DMS 273 (cell line): ENCODE measurements around the gene PRR29.

Experiments used
- DNase-seq: peaks from one replicate; lab custom pipeline; 2025; ENCODE audit not compliant: unreplicated experiment; lab: John Stamatoyannopoulos, UW

Gene PRR29

DNA sequence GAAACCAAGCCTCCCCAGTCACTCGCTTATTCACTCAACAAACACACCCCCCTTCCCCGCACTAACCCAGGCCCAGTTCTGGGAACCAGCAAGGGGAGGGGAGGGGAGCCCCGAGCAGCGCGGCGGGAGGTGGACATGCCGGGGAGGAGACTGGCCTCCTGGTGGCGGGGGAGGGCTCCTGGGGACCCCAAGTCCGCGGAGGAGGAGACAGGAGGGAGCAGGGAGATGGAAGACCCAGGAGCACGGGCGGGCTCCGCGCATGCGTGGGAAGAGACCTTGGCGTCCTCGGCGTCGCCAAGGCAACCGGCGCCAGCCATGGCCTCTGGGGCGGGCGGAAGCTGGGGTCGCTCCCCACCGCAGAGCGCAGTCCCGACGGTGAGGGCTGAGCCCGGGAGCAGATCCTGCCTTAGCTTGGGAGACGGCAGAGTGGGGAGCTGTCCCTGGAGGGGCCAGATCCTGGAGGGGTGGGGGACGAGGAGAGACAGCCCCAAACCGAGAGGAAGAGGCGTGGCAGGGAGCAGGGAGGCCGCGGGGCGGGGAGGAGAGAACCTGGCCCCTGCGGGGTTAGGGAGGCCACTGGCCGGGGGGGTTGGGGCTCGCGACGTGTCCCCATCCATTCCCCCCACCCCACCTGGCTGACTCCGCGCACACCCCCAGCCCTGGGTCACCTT, at the start of gene PRR29:
PRR29 (plus strand) TSS at position 302 of the 671 bp plus-strand sequence; CDS start at position 316, 14 bp downstream.
- DNase-seq = peak; percentile 92

DNA sequence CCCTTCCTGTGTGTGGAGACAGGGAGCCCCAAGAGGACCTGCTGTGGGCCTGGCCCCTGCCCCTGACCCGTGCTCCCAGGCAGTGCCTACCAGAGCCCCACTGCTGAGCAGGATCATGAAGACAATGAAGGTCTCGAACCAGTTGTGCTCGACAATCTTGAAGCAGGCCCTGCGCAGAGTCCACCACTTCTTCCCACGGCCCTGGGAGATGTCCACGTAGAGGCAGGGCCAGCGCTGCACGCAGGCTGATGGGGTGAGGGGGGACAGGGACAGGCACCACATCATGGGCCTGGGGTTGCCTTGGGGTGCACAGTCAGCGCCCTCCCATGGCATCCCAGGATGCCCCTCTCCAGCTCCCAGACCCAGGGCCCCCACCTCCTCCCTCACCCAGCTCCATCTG, 49.6 kb upstream of the PRR29 start:
- DNase-seq = no peak

DNA sequence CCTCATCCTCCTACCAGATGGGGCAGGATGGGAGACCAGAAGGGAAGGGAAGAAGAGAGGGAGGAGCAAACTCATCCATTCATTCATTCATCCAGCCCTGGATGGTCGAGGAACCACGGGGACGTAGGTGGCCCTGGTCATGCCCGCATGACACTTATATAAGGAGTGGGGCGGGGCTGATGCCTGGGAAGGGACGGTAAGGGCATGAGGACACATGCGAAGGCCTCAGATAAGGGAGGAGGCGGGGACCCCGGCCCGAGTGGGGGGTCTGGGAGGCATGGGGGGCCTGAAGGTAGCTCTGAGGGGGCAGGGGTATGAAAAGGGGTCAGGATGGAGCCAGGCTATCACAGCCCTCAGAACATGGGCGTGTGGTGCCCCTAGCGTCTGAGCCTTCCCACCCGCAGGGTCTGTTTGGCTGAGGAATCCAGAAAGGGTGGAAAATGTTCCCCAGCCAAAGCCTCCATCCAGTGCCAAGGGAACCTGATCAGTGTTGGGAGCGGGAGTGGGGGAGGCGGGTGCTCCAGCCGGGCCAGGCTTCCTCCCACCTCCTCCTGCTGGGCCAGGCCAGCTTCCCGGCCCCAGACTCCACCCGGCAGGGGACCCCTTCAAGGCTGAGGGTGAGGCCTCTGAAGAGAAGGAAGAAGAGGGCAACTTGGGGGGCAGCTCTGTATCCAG, 48.4 kb upstream of the PRR29 start:
- peak; percentile 39 for DNase-seq

DNA sequence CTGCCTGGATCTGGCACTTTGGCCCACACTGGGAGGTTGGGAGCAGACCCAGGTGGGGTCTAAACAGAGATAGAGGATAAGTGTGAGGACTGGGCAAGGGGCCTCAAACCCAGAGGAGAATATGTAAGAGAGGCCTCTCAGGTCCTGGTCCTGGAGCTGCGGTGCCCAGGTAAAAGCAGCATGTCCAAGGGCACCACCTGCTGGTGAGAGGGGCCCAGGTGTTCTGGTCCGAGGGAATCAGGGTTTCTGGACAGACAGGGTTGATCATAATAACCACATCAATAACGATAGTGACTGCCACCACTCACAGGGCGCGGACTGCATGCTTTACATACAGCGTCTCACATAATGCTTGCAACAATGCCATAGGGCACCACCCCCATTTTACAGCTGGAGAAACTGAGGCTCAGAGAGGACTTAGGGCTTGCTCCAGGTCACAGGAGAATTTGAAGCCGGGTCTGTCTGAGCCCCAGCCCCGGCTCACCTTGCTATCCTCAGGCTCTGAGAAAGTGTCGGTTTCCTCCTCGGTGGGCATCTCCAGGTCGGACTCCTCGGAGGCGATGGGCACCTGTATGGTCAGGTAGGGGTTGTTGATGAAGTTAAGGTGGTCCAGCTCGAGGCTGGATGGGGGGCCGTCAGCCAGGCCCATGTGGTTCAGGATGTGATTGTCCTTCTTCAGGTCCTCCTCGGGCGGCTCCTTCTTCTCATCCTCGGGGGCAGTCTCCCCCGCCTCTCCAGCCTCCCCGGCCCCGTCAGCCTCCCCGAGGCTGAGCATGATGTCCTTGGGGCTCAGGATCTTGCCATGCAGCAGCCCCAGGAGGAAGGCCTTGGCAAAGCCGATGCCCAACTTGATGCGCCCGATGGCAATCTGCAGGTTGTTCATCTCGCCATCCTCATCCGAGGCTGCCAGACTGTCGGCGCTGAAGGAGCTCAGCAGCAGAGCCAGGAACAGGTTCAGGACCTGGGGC, 46.9 kb upstream of the PRR29 start:
- DNase-seq = peak; percentile 42

DNA sequence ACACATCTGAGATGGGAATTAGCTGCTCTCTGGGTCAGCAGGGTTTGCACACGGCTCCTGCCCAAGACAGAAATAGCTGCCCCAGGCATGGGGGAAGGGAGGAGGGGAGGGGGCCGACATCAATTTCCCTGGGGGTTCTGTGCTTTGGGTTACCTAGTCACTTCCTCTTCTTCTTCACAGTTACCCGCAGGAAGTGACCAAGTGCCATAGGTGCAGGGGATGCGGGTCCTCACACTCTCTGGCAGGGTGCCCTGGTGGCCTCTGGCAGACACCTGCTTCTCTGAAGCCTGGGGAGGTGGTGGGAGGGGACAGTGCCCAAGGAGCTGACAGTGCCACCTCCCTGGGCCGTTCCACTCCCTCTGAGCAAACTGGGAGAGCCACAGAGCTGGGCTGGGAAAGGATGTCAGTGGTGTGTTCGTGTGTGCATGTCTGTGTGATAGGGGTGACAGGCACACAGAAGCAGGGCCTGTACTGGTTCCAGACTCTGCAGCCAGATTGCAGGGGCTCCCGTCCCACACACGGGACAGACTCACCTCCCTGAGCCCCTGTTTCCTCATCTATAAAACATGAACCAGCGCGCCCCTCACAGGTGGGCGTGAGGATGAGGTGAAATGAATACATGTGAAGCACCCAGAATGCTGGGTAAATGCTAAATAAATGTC, 43.6 kb upstream of the PRR29 start:
- peak; percentile 24 for DNase-seq

DNA sequence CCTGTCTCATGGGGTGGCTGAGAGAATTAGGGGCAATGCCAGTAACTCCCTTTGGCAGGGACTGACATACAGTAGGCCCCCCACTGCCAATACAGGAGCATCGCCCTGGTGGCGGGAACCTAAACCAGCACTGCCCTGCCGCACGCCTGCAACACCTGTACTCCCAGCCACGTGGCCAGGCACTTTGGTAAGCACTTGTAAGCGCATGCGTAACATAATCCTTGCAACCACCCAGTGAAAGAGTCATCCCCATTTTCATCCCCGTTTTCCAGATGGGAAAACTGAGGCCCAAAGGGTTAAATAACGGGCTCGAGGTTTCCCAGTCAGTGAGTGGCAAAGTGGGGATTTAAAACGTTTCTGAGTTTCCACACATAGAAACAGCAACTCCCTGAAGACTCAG, 42.9 kb upstream of the PRR29 start:
- DNase-seq = no peak

DNA sequence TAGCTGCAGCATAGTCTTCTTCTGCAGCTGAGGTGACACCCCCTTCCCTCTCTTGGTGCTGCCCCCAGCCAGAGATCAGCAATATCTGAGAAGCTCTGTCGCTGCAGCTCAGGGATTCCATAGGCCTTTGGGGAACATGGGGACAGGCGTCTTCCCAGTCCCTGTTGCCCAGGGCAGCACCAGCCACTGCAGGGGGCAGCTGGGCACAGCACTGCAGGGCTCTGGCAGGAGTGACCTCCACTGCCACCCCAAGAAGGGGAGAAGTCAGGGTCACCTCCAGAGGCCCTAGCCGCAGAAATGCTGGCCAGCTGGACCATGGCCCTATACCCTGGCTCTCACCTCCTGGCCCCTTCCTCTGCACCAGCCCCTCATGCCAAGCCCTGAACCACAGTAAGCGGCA, 42.4 kb upstream of the PRR29 start:
- DNase-seq = no peak

DNA sequence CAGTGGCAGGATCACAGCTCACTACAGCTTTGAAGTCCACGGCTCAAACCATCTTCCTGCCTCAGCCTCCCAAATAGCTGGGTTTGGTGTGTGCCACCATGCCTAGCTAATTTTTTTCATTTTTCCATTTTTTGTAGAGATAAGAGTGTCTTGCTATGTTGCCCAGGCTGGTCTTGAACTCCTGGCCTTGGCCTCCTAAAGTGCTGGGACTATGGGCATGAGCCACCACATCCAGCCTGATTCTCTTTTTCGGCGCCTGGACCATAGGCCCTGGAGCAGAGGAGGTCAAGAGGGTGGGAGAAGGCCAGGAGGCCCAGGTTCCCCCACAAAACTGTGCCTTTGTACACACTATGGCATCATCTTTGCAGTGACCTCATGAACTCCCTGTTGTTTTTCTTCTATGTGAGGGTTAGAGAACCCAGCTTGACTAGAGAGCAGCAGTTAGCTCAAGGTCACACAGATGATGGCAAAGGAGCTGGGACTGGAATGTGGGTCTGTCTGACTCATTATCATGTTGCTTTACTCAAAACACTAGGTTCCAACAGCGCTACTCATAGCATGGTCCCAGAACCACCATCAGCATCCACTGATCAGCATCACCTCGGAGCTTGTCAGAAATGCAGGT, 41.7 kb upstream of the PRR29 start:
- no peak for DNase-seq

DNA sequence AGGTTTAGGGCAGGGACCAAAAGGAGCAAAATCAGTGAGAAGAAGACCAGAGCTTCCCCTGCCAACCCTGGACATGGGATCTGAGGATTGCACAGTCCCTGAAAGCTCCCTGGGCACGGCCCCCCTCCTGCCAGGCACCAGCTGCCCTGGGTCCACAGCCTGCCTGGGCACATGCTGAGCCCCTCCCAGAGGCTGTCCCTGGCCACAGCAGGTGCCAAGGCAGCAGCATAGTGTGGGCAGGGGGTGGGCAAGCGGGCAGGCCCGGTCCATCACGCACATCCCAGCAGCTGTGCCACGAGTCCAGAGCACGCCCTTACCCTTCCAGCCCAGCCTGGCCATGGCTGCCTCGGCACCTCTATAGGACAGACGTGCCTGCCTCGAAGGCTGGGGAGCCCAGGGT, 38.1 kb upstream of the PRR29 start:
- peak; percentile 28 for DNase-seq

DNA sequence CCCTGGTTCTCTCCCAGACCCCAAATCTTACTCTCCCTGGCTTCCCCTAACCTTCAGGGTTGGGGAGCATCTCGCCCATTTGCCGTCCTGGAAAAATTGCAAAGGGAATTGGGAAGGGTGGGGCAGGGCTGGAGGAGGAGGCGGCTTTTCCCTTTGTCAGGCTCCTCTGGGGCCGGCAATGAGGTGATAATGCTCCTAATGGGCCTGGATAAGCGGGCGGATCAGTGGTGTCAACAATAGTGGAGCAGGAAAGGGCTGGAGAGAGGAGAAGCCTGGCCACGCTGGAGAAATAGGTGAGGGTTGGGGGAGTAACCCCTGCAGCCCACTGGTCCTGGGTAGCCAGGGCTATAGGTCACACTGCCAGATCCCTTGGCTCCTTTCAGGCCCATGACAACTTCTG, 37.7 kb upstream of the PRR29 start:
- no peak for DNase-seq

DNA sequence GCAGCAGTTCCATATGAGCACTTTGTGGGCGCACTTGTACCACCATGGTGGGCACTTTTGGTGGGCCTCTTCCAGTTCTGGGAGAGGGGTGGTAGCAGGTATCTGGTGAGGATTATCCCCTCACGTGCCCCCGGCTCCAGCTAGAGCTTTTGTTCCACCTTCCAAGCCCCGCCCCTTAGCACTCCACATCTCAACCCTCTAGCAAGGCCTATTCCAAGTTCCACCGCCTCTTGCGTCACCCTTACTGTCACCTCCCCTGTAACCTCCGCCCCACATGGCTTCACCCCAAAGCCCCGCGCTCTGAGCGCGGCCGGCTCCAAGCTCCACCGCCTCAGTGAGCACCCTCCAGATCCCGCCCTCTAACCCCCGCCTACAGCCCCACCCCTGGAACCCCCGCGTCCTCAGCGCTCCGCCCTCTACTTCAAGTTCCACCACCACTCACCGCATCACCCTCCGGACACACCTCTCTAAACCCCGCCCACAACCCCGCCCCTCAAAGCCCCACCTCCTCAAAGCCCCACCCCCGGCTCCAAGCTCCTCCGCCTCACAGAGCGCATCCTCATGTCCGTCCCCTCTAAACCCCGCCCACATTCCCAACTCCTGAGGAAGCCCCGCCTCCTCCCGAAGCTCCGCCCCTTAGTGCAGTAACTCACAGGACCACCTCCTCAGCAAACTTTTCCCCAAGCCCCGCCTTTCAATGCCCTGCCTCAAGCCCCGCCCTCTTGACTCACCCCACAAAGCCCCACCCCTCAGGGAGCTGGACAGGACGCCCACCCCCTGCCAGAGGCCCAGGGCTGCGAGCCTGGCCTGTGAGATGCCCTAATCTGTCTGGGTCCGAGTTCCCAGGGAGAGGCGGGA, 36.6 kb upstream of the PRR29 start:
- DNase-seq = peak; percentile 42

DNA sequence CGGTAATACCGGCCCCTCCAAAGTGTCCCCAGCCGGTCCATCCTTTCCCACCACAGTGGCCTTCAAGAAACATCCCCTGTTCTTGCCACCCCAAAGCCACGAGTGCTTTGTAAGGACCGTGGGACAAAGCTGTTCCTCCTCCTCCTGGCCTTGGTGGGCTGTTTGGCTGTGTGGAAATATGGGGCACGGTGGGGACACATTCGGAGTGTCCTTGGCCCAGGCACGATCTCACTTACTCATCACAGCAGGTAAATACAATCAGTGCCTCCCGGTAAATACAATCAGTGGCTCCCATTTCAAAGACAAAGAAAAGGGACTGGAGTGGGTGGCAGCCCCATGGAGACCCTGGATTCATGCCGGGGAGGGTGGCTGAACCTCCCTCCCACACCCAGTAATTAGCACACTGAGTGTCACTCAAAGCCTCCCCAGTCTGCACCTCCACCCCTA, 35.8 kb upstream of the PRR29 start:
- DNase-seq = no peak

DNA sequence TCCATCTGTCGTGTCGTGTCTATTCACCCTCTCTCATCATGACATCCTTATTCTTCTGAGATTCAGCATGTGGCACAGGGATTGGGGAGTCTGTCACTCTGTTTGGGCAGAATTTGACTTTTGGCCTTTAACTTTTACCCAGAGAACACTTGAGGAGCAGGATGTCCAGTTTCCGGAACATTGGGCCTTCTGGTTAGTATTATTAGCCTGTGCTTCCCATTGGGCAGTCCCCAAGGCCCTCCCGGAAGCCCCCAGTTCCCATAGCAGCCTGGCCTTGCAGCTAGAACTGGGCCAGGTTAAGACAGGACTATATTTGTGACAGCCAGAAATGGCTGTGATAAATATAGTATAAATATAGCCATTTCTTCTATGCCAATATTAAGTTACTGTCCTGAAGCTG, 35.0 kb upstream of the PRR29 start:
- DNase-seq = no peak

DNA sequence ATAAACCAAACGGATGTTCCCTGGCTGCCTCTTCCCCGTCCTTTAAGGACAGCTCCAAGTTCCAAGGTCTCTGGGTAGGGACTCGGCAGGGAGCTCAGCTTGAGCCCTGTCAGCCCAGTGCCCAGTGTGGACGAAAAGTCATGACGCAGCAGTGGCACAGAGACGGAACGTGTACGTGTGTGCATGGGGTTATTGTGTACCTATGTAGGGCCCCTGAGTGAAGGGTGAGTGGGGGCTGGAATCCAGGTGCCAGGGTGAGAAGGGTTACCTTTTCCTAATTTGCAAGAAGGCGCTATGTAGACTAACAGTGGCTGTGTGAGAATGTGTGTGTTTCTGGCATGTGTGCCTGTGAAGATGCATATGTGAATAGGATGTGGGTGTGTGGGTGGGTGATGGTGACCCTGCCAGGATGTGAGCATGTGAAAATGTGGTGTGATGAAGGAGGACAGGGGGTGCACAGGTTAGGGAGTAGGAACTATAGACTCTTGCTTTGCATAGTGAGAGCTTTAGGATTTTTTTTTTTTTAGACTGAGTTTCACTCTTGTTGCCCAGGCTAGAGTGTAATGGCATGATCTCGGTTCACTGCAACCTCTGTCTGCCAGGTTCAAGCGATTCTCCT, 31.4 kb upstream of the PRR29 start:
- DNase-seq = no peak

DNA sequence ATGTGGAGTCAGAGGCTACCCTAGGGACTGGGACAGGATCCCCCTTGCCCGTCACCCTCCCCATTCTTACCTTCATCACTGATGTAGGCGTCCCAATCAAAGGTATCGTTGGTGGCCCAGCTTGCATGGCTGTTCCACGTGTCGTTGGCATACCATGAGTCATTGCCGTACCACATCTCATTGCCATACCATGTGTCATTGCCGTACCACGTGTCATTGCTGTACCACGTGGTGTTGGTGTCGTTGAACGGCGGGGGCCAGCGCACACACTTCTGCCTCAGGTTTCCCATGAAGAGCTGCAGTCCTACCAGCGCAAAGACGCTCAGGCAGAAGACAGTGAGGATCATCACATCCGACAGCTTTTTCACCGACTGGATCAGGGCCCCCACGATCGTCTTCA, 30.2 kb upstream of the PRR29 start:
- no peak for DNase-seq

DNA sequence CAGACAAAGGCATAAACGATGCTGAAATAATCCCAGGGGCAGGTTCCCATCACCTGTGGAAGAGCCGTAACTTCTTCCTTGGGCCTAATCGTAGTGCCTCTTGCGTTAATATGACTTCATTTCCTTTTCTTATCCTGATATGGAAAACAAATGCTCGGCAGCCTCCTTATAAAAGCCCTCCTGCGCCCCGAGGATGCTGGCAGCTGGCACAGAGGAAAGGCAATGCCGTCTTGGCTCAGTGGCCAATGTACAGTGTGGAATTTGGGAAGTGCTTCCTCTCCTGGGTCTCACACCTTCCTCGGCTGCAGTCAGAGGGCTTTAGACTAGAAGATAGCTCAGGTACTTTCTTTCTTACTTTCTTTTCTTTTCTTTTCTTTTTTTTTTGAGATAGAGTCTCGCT, 28.9 kb upstream of the PRR29 start:
- DNase-seq = no peak

DNA sequence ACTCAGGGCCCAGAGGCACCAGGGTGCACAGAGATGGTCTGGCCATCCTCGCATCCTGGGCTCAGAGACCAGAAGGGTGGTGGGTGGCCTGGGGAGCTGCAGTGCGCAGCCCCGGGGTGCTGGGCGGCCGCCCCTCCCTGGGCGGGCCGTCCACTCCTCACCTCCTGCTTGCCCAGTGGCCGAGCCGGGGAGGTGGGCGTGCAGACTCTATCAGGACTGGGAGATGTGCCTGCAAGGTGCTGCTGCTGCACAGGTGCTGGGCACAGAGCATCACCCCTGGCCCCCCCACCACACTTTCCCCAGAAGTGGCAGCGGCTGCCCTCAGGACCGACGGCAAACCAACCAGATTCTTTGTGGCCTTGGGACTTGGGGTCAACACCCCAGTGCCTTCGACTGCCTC, 25.4 kb upstream of the PRR29 start, which contains the start of gene SCN4A:
SCN4A (minus strand) TSS at position 123 of the 400 bp plus-strand sequence; CDS start at position 46, 77 bp downstream.
- no peak for DNase-seq

DNA sequence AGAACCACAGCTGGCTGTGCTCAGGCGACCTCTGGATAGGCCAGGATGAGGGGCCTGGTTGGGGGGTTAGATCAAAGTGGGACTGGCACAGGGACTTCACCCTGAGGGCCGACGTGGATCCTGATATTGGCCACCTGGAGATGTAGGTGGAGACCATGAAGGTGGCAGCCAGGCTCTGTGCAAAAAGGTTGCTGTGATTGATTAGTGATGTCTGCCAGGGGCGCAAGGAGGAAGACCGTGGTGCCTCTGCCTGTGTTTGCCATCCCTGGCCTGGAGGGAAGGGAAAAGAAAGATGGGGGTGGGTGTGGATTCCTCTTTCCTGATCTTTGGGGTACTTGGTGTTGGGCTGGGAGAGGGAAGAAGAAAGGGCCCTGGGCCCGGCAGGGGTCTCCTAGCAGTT, 24.9 kb upstream of the PRR29 start:
- no peak for DNase-seq

DNA sequence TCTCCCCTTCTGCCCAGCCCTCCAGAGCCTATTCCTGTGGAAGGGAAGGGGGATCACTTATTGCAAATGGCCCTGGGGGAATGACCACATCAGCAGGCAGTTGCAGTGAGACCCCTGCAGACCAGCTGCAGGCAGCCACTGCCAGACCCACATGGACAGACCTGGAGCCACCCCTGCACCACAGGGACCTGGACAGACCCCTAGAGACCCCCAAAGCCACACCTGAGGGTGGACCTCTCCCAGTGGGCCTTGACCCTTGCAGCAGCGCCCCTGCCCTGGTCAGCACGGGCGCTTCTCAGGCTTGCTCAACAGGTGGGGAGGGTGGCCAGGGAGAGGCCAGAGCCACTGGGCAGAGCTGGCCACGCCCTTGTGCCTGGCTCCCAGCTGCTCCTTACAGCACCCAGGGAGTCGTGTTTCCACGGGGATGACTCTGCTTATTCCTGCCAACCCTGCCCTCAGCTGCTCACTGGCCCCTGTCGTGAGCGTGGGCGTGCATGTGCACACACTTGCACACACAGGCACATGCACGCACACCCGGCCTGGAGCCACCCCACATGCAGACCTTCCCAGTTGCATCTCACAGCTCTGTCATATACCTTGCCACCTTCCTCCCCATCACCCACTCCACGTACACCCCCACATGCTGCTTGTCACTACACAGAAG, 24.1 kb upstream of the PRR29 start:
- DNase-seq = peak; percentile 32
